Activated CD4-positive, alpha-beta T cell treated with anti-CD3 and anti-CD28 coated beads for 1 hour (primary cell): ENCODE results near the gene SIVA1.

ENCODE experiments used
- DNase-seq: peaks from one replicate; pipeline ENCODE4 v3.0.0-alpha.2; 2020

Gene SIVA1, protein sequence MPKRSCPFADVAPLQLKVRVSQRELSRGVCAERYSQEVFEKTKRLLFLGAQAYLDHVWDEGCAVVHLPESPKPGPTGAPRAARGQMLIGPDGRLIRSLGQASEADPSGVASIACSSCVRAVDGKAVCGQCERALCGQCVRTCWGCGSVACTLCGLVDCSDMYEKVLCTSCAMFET

DNA sequence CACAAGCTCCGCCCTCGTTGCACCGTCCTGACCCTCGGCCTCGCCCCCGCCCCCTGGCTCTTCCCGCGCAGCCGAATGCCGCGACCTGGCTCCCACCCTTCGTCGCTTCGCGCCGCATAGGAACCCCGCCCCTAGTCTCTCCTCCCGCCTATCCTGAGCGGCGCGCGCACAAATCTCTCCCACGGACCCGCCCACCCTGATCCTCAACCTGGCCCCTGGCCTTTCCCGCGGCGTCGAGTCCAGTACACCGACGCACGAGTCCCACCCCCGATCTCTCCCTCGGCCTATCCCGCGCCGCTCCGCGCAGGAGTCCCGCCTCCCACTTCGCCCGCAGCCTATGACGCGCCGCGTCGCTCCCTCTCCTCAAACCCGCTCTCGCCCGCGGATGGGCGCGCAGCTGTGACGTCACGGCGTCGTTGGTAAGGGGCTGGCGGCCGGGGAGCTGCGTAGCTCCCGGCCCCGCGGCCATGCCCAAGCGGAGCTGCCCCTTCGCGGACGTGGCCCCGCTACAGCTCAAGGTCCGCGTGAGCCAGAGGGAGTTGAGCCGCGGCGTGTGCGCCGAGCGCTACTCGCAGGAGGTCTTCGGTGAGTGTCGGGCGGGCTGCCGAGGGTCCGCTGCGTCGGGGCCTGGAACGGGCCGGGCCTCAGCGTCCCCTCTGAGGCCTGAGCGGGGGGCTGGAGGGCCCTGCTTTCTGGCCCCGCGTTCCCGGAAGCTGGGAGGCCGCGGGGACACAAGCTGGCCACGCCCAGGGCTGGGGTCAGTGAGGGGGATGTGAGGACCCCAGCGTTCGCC is at the start of gene SIVA1:
TSS of gene SIVA1 (plus strand) at position 413 of the 793 bp plus-strand sequence. CDS start at position 468, 55 bp downstream.
- DNase-seq = peak; percentile 99

DNA sequence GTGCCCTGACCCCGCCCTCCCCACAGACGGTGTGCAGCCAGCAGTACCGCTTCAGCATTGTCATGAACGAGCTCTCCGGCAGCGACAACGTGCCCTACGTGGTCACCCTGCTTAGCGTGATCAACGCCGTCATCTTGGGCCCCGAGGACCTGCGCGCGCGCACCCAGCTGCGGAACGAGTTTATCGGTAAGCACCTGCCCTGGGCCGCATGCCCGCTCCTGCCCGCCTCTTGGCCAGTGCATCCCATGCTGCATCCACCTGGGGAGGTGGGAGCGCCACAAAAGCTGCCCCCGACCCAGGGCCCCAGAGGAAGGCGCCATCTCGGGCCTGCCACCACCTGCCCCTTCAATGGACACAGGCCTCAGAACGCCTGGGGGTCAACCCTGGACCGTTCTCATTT is 49.7 kb upstream of the SIVA1 start:
- no peak for DNase-seq

DNA sequence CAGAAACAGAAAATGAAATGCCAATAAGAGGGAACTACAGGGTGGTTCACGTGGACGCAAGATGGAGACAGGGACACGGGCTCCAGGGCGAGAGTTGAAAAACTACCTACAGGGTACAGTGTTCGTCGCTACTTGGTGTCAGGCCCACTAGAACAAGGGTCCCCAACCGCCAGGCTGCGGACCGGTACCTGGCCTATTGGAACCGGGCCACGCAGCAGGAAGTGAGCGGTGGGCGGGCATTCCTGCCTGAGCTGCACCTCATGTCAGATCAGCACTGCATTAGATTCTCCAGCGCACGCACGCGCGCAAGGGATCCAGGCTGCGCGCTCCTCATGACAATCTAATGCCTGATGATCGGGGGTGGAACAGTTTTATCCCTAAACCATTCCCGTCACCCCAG is 48.7 kb upstream of the SIVA1 start:
- no peak for DNase-seq

DNA sequence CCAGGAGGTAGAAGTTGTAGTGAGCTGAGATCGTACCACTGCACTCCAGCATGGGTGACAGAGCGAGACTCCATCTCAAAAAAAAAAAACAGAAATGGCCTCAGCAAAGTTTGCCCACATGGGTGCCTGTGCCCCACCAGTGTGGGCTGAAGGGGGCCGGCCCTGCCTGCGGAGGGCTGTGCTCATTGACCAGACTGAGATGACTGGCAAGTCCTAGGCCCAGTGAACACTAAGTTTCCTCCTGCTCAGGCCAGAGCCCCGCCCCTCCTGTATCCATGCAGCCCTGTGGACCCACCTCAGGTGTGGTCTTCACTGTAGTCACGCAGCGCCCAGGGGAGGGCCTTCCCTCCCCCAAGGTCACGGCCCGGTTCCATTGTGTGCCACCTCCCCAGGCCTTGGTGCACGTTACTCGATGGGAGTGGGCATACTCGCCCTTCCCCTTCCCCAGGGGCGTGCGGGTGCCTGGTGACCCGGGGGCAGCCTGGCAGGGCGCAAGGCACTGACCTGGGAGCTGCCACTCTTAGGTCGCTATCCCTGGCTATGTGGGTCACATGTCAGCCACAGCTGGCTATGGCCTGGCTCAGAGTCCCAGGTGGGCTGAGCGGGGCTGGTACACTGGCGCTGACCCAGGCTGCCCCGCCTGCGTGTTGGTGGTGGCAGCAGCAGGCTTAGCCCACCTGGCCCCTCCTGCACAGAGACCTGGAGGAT is 47.5 kb upstream of the SIVA1 start:
- no peak for DNase-seq

DNA sequence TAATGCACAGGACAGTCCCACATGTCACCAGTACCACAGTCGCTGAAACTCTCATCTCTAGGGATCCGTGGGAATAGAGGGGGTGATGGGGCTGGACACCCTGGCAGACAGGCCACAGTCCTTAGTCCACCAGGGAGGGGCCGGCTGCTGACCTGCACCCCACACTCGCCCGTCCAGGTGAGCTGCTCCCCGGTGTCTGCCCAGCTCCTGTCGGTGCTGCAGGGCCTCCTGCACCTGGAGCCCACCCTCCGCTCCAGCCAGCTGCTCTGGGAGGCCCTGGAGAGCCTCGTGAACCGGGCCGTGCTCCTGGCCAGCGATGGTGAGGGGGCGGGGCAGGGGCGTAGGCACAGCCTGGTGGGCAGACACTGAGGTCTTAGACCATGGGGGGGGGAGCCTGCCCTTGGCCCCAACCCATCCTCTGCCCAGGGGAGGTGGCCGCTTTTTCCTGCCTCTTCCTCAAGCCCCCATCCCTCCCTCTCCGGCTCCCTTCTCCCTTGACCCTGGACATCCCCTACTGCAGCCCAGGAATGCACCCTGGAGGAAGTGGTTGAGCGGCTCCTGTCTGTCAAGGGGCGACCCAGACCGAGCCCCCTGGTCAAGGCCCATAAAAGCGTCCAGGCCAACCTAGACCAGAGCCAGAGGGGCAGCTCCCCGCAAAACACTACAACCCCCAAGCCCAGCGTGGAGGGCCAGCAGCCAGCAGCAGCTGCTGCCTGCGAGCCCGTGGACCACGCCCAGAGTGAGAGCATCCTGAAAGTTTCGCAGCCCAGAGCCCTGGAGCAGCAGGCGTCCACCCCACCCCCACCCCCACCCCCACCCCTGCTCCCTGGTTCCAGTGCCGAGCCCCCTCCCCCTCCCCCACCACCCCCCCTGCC is 46.0 kb upstream of the SIVA1 start:
- DNase-seq = no peak

DNA sequence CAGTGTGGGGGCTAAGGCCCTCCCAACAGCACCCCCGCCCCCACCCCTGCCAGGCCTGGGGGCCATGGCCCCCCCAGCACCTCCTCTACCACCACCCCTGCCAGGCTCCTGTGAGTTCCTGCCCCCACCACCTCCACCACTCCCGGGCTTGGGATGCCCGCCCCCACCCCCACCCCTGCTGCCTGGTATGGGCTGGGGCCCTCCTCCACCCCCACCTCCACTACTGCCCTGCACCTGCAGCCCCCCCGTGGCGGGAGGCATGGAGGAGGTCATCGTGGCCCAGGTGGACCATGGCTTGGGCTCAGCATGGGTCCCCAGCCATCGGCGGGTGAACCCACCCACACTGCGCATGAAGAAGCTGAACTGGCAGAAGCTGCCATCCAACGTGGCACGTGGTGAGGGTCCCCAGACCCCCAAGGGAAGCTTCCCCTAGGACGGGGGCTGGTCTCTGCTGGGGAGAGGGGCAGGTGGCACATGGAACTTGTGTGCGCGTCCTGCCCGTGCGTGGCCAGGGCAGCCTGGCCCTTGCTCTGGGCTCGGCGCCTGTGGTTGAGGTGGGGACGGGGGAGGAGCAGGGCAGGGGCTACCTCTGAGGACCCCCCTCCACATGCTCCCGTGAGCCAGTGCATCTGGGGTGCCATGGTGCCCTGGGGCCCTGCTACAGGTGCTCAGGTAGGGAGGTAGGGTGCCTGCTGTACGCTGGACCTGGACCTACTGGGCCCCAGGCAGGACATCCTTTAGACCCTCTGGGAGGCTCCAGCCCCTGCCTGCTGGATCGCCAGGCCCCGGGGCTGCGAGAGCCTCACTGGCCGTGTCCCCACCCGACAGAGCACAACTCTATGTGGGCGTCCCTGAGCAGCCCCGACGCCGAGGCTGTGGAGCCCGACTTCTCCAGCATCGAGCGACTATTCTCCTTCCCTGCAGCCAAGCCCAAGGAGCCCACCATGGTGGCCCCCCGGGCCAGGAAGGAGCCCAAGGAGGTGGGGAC is 45.0 kb upstream of the SIVA1 start:
- DNase-seq = no peak

DNA sequence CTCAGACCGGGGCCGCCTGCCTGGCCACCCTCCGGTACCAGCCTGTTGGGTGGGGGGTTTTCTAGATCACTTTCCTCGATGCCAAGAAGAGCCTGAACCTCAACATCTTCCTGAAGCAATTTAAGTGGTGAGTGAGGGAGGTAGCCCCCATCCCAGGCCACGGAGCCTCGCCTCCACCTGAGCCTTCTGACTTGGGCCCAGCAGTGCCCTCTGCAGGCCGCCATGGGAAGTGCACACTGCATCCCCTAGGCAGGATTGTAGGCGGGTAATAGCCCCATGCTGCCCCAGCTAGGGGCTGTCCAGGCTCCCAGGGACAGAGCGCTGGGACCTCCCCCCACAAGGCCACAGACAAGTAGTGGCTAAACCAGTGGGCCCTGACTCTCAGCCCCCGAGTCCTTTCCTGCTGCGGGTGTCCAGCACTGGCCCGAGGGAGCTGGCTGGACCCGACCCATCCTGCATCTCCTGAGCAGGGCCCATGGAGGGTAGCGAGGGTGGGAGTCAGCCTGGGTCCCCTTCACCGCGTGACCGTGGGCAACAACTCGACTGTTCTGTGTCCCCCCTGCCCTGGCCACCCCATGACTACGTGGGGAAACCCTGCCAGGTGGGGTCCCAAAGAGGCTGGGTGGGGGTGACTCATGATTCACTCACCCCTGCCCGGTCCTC is 44.2 kb upstream of the SIVA1 start:
- peak; percentile 61 for DNase-seq

DNA sequence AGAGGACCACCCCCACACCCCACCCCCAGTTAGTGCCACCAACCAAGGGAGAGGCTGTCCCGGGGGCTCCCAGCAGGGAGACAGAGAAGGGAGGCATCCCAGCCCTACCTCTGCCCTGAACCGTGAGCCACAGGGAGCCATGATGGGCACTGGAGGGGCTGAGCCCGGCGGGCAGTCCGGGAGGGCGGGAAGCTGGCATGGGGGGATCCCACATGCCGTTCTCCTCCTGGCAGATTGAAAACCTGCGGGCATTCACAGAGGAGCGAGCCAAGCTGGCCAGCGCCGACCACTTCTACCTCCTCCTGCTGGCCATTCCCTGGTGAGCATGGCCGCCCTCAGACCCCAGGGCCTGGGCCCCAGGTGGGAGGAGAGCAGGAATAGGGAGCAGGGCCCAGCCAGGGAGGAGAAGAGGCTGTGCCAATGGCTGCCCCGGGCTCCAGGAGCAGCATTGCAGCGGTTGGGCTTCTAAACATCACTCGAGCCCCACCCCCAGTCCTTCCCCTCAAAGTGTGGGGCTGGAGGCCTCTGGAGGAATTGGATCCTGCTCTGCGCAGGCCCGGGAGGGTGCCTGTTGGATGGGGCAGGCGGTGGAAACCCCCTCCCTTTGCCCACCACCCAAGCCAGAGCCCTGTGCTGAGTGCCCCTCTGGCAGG is 43.4 kb upstream of the SIVA1 start:
- DNase-seq = no peak

DNA sequence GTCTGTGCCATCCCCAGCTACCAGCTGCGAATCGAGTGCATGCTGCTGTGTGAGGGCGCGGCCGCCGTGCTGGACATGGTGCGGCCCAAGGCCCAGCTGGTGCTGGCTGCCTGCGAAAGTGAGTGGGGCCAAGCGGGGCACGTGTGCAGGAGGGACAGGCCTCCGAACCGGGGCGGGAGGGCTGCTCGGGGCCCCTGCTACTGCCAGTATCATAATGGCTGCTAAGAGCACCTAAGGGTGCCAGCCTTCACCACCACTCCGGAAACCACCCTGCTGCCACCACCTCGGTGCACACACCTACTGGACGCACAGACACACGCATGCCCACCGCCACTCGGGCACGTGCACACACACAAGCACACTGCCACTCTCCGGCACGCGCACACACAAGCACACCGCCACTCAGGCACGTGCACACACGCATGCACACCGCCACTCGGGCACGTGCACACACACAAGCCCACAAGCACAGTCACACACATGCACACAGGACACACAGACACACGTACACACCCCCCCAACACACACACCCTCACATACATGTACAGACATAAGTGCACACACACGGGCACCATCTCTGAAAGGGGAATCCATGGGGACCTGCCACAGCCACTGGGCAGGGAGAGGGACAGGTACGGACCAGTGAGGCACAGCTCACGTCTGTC is 42.7 kb upstream of the SIVA1 start:
- no peak for DNase-seq

DNA sequence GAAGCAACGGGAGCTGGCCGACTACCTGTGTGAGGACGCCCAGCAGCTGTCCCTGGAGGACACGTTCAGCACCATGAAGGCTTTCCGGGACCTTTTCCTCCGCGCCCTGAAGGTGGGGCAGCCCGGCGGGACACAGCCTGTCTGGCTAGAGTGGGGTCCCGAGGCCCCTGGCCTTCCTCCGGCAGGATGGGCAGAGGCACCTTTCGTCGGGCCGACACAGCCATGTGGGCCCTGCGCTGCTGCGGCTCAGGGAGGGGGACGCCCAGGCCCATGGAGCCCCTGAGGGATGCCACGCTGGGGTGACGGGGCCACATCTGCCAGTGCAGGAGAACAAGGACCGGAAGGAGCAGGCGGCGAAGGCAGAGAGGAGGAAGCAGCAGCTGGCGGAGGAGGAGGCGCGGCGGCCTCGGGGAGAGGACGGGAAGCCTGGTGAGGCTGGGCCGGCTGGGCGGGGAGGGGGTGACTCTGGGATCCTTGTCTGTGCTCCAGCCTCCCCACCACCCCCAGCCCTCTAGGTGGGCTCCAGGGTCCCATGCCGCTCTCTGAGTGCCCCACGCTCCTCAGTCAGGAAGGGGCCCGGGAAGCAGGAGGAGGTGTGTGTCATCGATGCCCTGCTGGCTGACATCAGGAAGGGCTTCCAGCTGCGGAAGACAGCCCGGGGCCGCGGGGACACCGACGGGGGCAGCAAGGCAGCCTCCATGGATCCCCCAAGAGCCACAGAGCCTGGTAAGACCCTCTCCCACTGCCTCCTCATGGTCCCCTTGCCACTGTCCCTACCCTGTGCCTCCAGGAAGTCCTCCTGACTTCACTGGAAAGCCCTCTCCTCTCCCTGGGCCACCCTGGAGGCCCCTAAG is 39.8 kb upstream of the SIVA1 start:
- DNase-seq = no peak

DNA sequence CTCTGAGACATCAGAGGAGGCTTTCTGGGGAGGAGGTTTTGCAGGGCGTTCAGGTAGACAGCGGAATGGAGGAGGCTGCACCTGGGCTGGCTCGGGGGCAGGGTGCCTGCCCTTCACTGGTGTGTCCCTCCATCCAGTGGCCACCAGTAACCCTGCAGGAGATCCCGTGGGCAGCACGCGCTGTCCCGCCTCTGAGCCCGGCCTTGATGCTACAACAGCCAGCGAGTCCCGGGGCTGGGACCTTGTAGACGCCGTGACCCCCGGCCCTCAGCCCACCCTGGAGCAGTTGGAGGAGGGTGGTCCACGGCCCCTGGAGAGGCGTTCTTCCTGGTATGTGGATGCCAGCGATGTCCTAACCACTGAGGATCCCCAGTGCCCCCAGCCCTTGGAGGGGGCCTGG is 38.9 kb upstream of the SIVA1 start:
- DNase-seq = no peak

DNA sequence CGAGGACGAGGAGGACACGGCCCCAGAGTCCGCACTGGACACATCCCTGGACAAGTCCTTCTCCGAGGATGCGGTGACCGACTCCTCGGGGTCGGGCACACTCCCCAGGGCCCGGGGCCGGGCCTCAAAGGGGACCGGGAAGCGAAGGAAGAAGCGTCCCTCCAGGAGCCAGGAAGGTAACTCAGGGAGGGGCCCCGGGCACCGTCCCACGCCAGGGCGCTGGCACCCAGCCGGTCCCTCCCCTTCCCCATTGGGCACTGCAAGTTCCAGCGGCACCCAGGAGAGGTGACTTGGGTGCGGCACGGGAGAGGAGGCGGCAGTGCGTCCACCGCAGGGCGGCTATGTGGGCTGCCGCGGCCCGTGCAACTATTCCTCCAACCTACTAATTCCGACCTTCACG is 38.3 kb upstream of the SIVA1 start:
- no peak for DNase-seq

DNA sequence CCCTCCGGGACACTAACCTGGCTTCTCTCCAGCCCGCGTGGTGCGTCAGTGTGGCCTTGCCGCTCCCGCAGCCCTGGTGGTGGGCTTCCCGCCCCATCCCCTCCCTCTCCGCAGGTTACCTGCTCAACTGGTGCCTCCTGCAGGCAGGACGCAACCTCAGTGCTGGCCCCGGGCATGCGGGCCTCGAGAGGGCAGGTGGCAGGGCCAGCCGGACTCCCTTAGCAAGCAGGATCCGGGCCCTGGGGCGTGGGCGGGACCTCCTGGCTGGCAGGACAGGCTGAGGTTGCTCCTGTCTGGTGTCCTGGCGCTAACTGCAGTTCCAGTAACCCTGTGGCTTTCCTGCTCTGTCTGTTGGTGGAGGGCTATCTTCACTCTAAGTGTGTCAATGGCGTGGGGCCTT is 37.5 kb upstream of the SIVA1 start:
- DNase-seq = no peak

DNA sequence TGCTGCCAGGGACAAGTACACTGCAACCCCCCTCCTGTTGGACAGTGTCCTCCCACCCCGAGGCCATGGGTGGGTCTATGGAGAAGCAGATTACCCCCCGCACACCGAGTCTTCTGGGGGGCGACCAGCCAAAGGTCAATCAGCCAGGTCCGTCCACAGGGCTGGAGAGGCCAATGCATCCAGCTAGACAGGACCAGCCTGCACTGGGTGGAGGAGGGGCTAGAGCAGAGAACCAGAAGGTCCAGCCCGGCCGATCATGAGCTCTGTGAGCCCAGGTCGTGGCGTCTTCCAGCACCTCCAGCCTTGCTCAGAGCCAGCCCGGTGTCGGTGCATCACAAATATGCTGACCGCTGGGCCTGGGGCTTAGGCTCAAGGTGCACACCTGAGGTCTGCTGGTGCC is 37.1 kb upstream of the SIVA1 start:
- no peak for DNase-seq

DNA sequence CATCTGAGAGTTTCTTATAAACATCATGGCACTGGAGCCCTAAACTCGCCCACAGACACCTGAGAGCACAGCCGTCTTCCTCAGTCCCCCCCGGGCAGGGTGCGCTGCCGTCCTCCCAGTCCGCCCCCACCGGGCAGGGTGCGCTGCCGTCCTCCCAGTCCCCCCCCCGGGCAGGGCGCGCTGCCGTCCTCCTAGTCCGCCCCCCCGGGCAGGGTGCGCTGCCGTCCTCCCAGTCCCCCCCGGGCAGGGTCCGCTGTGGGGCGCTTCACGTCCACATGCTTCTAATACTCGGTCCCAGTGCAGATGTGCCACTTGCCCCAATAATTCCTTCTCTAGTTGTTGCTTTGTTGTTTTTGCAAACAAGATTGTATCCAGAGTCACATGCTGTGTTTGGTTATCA is 35.8 kb upstream of the SIVA1 start:
- no peak for DNase-seq

DNA sequence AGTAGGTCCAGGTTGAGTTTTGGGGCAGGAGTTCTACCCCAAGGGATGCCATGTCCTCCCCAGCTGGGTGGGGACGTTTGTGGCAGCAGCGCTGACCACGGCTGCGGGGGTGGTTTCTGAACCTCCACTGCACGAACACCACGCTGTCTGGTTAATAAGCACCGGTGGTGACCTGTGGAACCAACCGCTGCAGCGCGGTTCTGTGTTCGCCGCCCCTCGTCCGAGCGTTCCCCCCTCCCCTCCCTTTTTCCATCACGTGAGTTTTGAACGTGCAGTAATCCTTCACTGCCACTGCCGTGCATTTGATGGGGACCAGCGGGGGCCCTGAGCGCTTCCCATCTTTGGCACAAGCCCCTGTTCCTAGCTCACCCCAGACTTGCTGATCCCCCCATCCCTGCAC is 35.3 kb upstream of the SIVA1 start:
- no peak for DNase-seq

DNA sequence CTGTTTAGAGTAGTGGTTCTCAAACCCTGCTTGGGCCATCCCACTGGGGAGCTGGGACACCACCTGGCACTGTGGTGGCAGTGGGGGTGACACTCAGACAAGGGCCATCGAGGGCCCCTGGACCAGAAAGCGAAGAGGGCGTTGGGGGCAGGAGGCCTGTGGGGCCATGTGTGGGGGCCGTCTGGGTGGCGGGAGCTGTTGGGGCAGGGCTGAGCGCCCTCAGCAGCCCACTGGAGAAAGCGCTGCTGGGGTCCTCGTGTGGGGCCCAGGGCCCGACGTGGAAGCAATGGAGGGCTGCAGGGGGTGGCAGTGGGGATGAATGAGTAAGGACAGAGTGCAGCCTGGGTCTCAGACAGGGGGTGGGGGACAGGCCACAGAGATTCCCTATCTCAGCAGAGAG is 34.8 kb upstream of the SIVA1 start:
- DNase-seq = no peak

DNA sequence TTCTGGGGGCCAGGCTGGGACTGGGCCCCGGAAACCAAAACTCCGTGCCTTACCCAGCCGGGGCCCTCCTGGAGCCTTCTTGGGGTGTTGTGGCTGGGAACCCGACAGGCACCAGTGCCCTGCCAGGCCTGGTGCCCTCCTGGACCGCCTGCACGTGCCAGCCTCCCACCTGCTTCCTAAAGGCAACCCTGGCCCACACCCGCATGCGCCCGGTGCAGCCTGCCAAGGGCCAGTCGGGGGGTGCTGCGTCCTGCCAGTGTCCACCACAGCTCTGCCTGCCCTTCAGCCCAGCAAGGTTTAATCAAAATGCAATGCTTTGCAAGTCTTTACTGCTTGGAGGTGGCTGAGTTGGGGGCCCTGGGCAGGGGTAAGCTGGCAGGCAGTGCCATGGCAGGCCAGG is 34.1 kb upstream of the SIVA1 start:
- DNase-seq = no peak

DNA sequence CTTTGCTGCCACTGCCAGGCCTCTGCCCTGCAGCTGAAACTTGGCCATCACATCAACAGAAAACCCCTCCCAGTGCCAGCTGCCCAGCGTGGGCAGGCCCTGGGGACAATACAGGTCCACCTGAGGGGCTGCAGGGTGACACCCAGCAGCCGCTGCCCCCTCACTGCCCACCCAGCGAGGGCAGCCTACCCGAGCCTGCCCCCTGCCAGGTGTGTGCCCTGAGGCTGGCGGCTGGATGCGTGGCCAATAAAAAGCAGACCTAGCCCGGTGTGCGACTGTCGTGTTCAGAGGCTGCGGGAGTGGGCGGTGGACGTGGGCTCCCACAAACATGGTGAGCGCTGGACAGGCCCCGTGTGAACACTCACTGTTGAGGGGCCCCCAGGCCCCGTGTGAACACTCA is 33.6 kb upstream of the SIVA1 start:
- DNase-seq = no peak
